Upper lobe of left lung (tissue), 6 donors: ENCODE measurements around the gene CBFA2T3. TPM values are rescaled to one million over a fixed set of nuclear protein-coding genes. Genes with fewer than 3 reads are reported as not detected.

Experiments used
- ATAC-seq, 2 donors: fragments of 200-7000 bp; cut with Tn5 transposase; one replicate each; pipeline ENCODE4 v1.9.1; 2022; ENCODE audit warnings: mild to moderate bottlenecking in 2 of 2, moderate library complexity in 2 of 2; ENCODE audit not compliant: low FRiP score in 2 of 2
- DNase-seq, 2 donors: peaks; one replicate each; pipeline ENCODE4 v3.0.0-alpha.2; 2019 to 2020
- H3K27ac ChIP-seq, 4 donors: fragments of 200-600 bp; sonication (generic); one replicate each; pipeline ENCODE4 v1.5.1; 2016 to 2019
- H3K27me3 ChIP-seq, 4 donors: fragments of 200-600 bp; sonication (generic); one replicate each; pipeline ENCODE4 v1.5.1; 2017 to 2019
- H3K36me3 ChIP-seq, 4 donors: fragments of 200-600 bp; sonication (generic); one replicate each; pipeline ENCODE4 v1.5.1; 2016 to 2019
- H3K4me1 ChIP-seq, 4 donors: fragments of 200-600 bp; sonication (generic); one replicate each; pipeline ENCODE4 v1.5.1; 2018 to 2019
- H3K4me3 ChIP-seq, 4 donors: fragments of 200-600 bp; sonication (generic); one replicate each; pipeline ENCODE4 v1.5.1; 2017 to 2019; ENCODE audit warnings: mild to moderate bottlenecking in 2 of 4, moderate library complexity in 1 of 4
- H3K9me3 ChIP-seq, 4 donors: fragments of 200-600 bp; sonication (generic); one replicate each; pipeline ENCODE4 v1.5.1; 2018 to 2019
- EP300 ChIP-seq, 4 donors: sonication (generic); formaldehyde crosslinking; IDR thresholded peaks; one replicate each; pipeline ENCODE4 v1.5.1; 2017; ENCODE audit warnings: antibody characterized with exemption in 4 of 4, control low read depth in 2 of 4
- POLR2A ChIP-seq, 4 donors: fragments of 450-650 bp; IDR thresholded peaks; one replicate each; pipeline ENCODE4 v1.5.1; 2016 to 2017; ENCODE audit warnings: antibody characterized with exemption in 4 of 4, mild to moderate bottlenecking in 2 of 4
- POLR2AphosphoS5 ChIP-seq, 2 donors: sonication (generic); formaldehyde crosslinking; IDR thresholded peaks; one replicate each; pipeline ENCODE4 v1.5.1; 2017; ENCODE audit warnings: antibody characterized with exemption in 2 of 2
- WGBS, 2 donors: methylation state at CpG; one replicate each; pipeline ENCODE4 v1.1.5; 2017 to 2018; 5-methylcytosine and 5-hydroxymethylcytosine counted together
- total RNA-seq, 6 donors: library from RNA; depleted of rRNA in 4 of 6; stranded (reverse); fragments of >200 nt in 4 of 6; gene quantifications; one replicate each; pipeline versions ENCODE4 v1.1.0 to v1.2.1, GENCODE V29; 2016 to 2021
- TF ChIP-seq, protein P1 (sequence below), 6 experiments: fragments of 450-650 bp in 4 of 6; fragments of 200-600 bp in 2 of 6; sonication (generic) in 2 of 6; IDR thresholded peaks; one replicate each; pipeline ENCODE4 v1.5.1; 2016 to 2019; ENCODE audit warnings: antibody characterized with exemption in 6 of 6
- donor health status: DM: no; HTN: no; CAD: no; lungs with moderate emphysema.
- donor health status: DM: no; HTN: yes; CAD: no; lungs with severe emphysema.

Gene CBFA2T3
- total RNA-seq, 6 donors from 2014 or later, result 2.7 to 33.5 (median 15.2) TPM

DNA sequence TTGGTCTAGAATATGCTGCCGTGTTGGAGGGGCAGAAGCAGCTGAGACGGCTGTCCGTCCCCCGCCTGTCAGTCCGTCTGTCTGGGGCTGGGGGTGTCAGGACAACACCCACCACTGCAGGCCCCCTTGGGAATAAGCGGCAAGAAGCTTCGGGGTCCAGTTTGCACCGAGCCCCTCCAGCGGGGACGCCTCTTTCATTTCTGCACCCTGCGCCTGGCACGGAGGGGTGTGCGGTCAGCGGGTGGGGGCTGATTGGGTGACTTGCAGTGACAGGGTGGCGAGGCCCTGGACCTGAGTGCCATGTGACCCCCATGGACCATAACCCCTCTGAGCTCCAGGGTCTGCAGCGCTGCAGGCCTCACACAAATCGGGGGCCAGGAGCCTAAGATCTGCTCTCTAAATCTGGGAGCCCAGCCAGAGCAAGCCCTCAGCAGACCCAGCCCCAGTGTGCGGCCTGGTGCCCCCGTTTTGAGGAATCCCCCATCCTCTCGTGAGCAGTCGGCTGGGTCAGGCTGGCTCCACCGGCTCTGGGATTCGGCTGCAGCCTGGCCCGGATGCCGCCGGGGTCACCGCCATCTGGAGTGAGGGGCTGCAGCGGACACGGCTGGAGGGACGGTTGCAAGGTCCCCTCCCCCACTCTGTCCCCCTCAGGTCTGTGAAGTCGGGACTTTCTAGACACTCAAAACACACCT is 8.3 kb downstream of the CBFA2T3 start:
- Histone ChIP-seq H3K9me3 (no peaks in the 10 kb centered on the region), H3K4me1 (peaks cover 7 to 26% (median 19%) of the 10 kb centered on the region in 4 donors), H3K27me3 (no peaks in the 10 kb centered on the region), H3K27ac (no peak overlapping the region), H3K36me3 (no peaks in the 10 kb centered on the region), H3K4me3 (no peak overlapping the region)
- DNase-seq, result peak in 1 of 2 donors; percentile 48
- TF ChIP-seq, protein P1, sequence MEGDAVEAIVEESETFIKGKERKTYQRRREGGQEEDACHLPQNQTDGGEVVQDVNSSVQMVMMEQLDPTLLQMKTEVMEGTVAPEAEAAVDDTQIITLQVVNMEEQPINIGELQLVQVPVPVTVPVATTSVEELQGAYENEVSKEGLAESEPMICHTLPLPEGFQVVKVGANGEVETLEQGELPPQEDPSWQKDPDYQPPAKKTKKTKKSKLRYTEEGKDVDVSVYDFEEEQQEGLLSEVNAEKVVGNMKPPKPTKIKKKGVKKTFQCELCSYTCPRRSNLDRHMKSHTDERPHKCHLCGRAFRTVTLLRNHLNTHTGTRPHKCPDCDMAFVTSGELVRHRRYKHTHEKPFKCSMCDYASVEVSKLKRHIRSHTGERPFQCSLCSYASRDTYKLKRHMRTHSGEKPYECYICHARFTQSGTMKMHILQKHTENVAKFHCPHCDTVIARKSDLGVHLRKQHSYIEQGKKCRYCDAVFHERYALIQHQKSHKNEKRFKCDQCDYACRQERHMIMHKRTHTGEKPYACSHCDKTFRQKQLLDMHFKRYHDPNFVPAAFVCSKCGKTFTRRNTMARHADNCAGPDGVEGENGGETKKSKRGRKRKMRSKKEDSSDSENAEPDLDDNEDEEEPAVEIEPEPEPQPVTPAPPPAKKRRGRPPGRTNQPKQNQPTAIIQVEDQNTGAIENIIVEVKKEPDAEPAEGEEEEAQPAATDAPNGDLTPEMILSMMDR (IDR thresholded peaks at IDR 0.05), result no peak
- TF ChIP-seq EP300 (IDR thresholded peaks at IDR 0.05), result no peak
- no peak for TF ChIP-seq POLR2A (IDR thresholded peaks at IDR 0.05)
- no peak for TF ChIP-seq POLR2AphosphoS5 (IDR thresholded peaks at IDR 0.05)
- 84% methylated on average over 14 of the region's 31 CpGs; no CpG with 5 or more reads in 1 of the 2 donors for WGBS, 2 donors
- no peak for ATAC-seq

- peaks cover 7 to 26% (median 18%) of the 10 kb centered on the region in 4 donors for H3K4me1 ChIP-seq
- WGBS, 2 donors, result 38 to 71% methylated on average over 10 to 21 of the region's 29 CpGs
- no peaks in the 10 kb centered on the region for H3K9me3 ChIP-seq
- H3K36me3 ChIP-seq, result no peaks in the 10 kb centered on the region
- H3K27me3 ChIP-seq, result no peaks in the 10 kb centered on the region
- H3K4me3 ChIP-seq, result peak overlapping the region in 1 of 4 donors; percentile 3
- TF ChIP-seq EP300 (IDR thresholded peaks at IDR 0.05) (no peak), POLR2AphosphoS5 (IDR thresholded peaks at IDR 0.05) (peak in 1 of 2 donors; percentile 27)
- H3K27ac ChIP-seq, result no peak overlapping the region
- DNase-seq (peak in 1 of 2 donors; percentile 80), ATAC-seq (no peak)
Measured at GRCh38 chr16:88967830-88968588, 9.0 kb downstream of the CBFA2T3 start.

DNA sequence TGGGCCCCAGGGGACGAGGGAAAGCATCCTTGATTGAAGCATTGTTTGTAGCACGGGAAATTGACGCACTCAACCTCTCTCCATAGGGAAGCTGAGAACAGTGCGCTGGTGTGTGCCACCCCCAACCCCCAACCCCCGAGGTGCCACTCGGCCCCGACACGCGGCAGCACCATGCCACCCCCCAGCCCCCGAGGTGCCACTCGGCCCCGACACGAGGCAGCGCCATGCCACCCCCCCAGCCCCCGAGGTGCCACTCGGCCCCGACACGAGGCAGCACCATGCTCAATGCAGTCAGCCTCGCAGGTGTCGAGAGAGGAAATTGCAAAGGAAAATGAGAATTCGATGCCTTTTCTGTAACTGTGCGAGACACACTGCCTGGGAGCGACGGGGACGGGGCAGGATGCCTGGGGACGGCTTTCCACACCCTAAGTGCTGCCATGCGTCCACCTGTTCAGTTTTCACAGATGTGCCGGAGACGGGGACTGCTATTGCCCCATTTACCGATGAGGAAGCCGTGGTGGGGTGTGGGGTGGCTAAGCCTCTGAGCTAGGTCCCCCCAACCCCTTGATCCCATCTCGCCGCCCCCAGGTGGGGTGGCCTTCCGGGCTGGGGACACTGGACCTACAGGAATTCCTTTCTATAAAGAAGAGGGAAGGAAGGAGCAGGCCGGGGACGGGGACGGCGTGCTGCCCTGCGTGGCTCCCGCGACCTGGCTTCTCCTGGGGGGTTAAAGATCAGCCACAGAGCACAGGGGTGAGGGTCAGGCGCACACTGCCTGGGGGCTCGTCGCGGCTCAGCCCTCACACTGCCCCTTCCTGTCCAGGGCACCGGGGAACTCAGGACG is 9.8 kb downstream of the CBFA2T3 start:
- Histone ChIP-seq H3K9me3 (no peaks in the 10 kb centered on the region), H3K27me3 (no peaks in the 10 kb centered on the region), H3K27ac (no peak overlapping the region), H3K36me3 (no peaks in the 10 kb centered on the region), H3K4me1 (peaks cover 7 to 23% (median 14%) of the 10 kb centered on the region in 4 donors), H3K4me3 (no peak overlapping the region)
- DNase-seq (peak in 1 of 2 donors; percentile 61), ATAC-seq (no peak)
- 52 to 83% methylated on average over 26 to 33 of the region's 47 CpGs for whole genome bisulfite sequencing, 2 donors
- TF ChIP-seq, protein P1 (IDR thresholded peaks at IDR 0.05), result no peak
- TF ChIP-seq EP300 (IDR thresholded peaks at IDR 0.05) (no peak), POLR2AphosphoS5 (IDR thresholded peaks at IDR 0.05) (no peak), POLR2A (IDR thresholded peaks at IDR 0.05) (no peak)

GRCh38 chr16:88965826-88966480 is 11.1 kb downstream of the CBFA2T3 start:
- no peak overlapping the region for H3K4me3 ChIP-seq
- H3K27me3 ChIP-seq, result no peaks in the 10 kb centered on the region
- 87 to 89% methylated on average over 3 to 13 of the region's 19 CpGs for WGBS, 2 donors
- H3K4me1 ChIP-seq, result peaks cover 7 to 12% (median 9%) of the 10 kb centered on the region in 4 donors
- no peak for ATAC-seq
- TF ChIP-seq POLR2A (IDR thresholded peaks at IDR 0.05), result no peak
- TF ChIP-seq, protein P1 (IDR thresholded peaks at IDR 0.05), result no peak
- no peak overlapping the region for H3K27ac ChIP-seq
- no peaks in the 10 kb centered on the region for H3K36me3 ChIP-seq
- DNase-seq, result peak in 1 of 2 donors; percentile 52
- H3K9me3 ChIP-seq, result no peaks in the 10 kb centered on the region
